Measurements from ENCODE around the gene CD164.

DNA sequence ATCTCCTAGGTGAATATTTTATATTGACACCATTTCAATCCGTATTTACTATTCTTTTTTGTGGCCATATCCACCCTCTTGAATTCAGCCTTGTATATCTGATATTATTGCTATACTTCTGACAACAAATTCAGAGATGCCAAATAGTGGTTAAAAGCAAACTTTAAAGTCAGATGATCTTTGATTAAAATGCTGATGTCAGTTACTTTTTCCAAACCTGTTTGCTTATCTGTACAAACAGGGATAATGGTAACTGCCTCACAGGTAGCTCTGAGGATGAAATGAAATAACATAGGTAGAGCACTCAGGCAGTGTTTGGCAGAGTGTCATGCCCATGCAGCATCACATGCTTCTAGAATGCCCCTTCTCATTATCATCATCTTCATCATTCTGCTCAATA, 38.9 kb upstream of the CD164 start:
- TF ChIP-seq, protein P1, sequence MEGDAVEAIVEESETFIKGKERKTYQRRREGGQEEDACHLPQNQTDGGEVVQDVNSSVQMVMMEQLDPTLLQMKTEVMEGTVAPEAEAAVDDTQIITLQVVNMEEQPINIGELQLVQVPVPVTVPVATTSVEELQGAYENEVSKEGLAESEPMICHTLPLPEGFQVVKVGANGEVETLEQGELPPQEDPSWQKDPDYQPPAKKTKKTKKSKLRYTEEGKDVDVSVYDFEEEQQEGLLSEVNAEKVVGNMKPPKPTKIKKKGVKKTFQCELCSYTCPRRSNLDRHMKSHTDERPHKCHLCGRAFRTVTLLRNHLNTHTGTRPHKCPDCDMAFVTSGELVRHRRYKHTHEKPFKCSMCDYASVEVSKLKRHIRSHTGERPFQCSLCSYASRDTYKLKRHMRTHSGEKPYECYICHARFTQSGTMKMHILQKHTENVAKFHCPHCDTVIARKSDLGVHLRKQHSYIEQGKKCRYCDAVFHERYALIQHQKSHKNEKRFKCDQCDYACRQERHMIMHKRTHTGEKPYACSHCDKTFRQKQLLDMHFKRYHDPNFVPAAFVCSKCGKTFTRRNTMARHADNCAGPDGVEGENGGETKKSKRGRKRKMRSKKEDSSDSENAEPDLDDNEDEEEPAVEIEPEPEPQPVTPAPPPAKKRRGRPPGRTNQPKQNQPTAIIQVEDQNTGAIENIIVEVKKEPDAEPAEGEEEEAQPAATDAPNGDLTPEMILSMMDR (IDR thresholded peaks at IDR 0.05; ENCODE audit: extremely low read depth in 1 of 2, insufficient read depth in 1 of 2, low read depth in 1 of 2, low read length in 2 of 2), result no peak
- TF ChIP-seq POLR2A (IDR thresholded peaks at IDR 0.05; ENCODE audit: low read depth, low read length) (no peak), EZH2 (IDR thresholded peaks at IDR 0.05; ENCODE audit: borderline replicate concordance, low read depth, low read length, severe bottlenecking) (no peak), POLR2AphosphoS5 (IDR thresholded peaks at IDR 0.05; ENCODE audit: insufficient read depth, low read depth, low read length) (no peak), JUN (IDR thresholded peaks at IDR 0.05; ENCODE audit: borderline replicate concordance, insufficient read depth, insufficient read length, low read depth) (no peak)

Data from endothelial cell of umbilical vein (primary cell).